HFFc6 (cell line): ENCODE results near the gene NDUFAF8. TPM values are rescaled to one million over a fixed set of nuclear protein-coding genes. Genes with fewer than 3 reads are reported as not detected.

Experiments
- DNase-seq: peaks from one replicate; pipeline ENCODE4 v3.0.0-alpha.2; 2018
- H3K27ac Mint-ChIP-seq: 2 replicates; pipeline ENCODE4 v1.8.0; 2020; ENCODE audit warnings: mild to moderate bottlenecking, mixed read lengths
- H3K27me3 Mint-ChIP-seq: 2 replicates; pipeline ENCODE4 v1.8.0; 2021; ENCODE audit warnings: mild to moderate bottlenecking, moderate library complexity, mixed read lengths; ENCODE audit not compliant: insufficient read depth
- H3K36me3 Mint-ChIP-seq: 2 replicates; pipeline ENCODE4 v1.8.0; 2021; ENCODE audit warnings: low read depth, mixed read lengths
- H3K4me1 Mint-ChIP-seq: 2 replicates; pipeline ENCODE4 v1.8.0; 2020; ENCODE audit warnings: low read depth, mixed read lengths
- H3K4me3 Mint-ChIP-seq: 2 replicates; pipeline ENCODE4 v1.8.0; 2020; ENCODE audit warnings: mild to moderate bottlenecking, moderate library complexity, mixed read lengths
- H3K9me3 Mint-ChIP-seq: 2 replicates; pipeline ENCODE4 v1.8.0; 2020; ENCODE audit warnings: mild to moderate bottlenecking, mixed read lengths
- total RNA-seq, 6 experiments: library from RNA; stranded (reverse); fragmentation: NEBNext Ultra II Directional; extraction: Animal tissue kit (Norgen Biotek cat#: 25700); gene quantifications; 2 replicates in 1 of 6; 3 replicates in 5 of 6; pipeline ENCODE4 v1.2.3, GENCODE V29; 2021
- TF ChIP-seq, protein P1 (sequence below): fragments of 200-600 bp; sonication (generic); IDR thresholded peaks from 2 replicates; pipeline ENCODE4 v1.5.0; 2021; ENCODE audit warnings: antibody characterized with exemption, mild to moderate bottlenecking

NDUFAF8 gene
- total RNA-seq, 6 experiments from 2014 or later: 67.0 to 103 (median 87.9) TPM

DNA sequence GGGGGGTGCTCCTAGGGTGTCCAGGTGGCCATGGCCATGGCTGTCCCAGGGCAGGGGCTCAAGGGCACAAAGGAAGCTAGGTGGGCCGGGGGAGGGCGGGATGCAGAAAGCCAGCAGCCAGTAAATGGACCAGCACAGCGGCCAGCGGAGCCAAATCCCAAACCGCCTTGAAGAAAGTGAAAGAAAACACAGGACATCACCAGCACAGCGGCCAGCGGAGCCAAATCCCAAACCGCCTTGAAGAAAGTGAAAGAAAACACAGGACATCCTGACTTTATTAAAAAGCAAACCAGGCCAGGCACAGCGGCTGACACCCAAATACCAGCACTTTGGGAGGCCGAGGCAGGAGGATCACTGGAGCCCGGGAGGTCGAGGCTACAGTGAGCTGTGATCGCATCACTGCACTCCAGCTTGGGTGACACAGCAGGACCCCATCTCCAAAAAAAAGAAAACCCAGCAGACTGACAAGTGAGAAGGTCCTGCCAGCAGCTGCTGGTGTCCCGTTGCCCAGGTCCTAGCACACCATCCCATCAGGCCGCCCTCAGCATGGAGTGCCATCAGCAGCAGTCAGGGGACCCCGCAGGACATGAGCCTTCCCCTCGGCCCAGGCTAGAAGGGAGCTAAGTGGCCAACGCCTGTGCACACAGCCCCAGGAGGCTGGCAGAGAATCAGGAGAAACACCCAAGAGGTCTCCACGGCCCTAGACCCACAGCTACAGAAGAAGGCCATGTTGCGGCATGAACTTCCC is 39.0 kb downstream of the NDUFAF8 start:
- H3K27ac Mint-ChIP-seq: no peak overlapping the region
- TF ChIP-seq, protein P1, sequence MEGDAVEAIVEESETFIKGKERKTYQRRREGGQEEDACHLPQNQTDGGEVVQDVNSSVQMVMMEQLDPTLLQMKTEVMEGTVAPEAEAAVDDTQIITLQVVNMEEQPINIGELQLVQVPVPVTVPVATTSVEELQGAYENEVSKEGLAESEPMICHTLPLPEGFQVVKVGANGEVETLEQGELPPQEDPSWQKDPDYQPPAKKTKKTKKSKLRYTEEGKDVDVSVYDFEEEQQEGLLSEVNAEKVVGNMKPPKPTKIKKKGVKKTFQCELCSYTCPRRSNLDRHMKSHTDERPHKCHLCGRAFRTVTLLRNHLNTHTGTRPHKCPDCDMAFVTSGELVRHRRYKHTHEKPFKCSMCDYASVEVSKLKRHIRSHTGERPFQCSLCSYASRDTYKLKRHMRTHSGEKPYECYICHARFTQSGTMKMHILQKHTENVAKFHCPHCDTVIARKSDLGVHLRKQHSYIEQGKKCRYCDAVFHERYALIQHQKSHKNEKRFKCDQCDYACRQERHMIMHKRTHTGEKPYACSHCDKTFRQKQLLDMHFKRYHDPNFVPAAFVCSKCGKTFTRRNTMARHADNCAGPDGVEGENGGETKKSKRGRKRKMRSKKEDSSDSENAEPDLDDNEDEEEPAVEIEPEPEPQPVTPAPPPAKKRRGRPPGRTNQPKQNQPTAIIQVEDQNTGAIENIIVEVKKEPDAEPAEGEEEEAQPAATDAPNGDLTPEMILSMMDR: no peak
- no peaks in the 10 kb centered on the region for H3K9me3 Mint-ChIP-seq
- H3K27me3 Mint-ChIP-seq: no peaks in the 10 kb centered on the region; the same call in 1 of the 2 replicates
- no peak overlapping the region for H3K4me3 Mint-ChIP-seq
- DNase-seq: no peak
- H3K4me1 Mint-ChIP-seq: no peaks in the 10 kb centered on the region
- H3K36me3 Mint-ChIP-seq: peaks cover 9% of the 10 kb centered on the region; the same call in 1 of the 2 replicates

DNA sequence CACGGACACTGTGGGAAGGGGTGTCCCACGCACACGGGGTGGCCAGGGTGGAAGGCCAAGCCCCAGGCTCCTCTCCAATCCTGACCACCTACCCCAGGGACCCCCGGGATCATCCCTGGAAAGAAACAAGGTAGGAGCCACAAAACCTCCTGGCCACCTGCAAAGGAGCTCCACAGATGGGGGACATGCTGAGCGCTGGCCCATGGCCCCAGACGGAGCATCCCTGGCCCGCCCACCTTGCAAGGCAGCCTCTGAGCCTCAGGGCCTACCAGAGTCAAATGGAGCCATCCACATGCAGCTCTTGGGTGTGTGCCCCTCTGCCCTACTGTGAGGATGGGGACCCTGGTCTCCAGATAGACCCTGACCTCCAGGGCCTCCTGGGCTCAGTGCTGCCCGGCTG is 39.7 kb downstream of the NDUFAF8 start:
- no peak overlapping the region for H3K4me3 Mint-ChIP-seq
- H3K9me3 Mint-ChIP-seq: no peaks in the 10 kb centered on the region
- no peaks in the 10 kb centered on the region for H3K27me3 Mint-ChIP-seq
- peaks cover 9% of the 10 kb centered on the region; the same call in 1 of the 2 replicates for H3K36me3 Mint-ChIP-seq
- no peak overlapping the region for H3K27ac Mint-ChIP-seq
- DNase-seq: no peak
- TF ChIP-seq, protein P1: no peak
- H3K4me1 Mint-ChIP-seq: no peaks in the 10 kb centered on the region

DNA sequence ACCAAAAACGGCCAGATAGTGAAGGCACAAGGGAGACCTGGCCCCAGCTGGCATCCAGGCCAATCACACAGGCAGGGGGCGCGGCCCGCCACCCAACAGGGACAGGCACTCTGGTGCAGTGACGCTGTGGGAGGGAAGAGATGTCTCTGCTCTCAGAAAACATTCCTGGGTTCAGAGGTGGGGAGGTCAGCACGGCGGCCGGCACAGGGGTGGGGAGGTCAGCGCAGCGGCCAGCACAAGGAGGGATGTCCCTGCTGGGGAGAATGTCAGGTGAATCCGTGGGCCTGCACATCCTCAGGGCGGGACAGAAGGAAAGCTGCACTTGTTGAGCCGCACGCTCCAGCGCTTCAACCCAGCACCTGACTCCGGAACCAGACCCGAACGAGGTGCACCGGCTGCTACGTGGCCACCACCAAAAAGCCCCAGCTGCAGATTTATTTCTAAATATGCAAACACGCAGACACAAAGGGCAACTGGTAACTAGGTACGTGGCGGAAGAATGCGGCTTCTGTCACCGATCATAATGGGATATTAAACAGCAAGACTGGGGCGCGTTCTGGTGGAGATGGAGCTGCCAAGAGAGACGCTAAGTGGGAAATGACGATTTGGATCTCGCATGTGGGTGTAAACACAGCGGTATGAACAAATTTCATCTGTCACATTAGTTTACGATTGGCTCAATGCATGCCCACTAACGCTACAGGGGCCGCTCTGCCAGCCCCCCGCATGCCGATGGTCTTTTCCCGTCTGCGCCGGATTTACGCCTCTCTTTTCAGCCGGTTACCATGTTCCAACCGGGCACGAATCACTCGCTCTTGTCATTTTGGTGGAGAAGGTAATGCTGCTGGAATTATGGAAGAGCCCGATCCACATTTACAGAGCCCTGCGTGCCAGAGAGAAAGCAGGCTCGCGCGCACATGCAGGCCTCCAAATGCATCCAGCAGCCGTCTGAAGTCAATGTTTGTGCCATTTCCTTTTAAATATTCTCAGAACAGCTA is 40.5 kb downstream of the NDUFAF8 start:
- TF ChIP-seq, protein P1: no peak
- Mint-ChIP-seq H3K4me1 (no peaks in the 10 kb centered on the region), H3K4me3 (no peak overlapping the region), H3K27ac (no peak overlapping the region), H3K9me3 (no peaks in the 10 kb centered on the region), H3K36me3 (peaks cover 9% of the 10 kb centered on the region; the same call in 1 of the 2 replicates), H3K27me3 (no peaks in the 10 kb centered on the region)
- DNase-seq: no peak

DNA sequence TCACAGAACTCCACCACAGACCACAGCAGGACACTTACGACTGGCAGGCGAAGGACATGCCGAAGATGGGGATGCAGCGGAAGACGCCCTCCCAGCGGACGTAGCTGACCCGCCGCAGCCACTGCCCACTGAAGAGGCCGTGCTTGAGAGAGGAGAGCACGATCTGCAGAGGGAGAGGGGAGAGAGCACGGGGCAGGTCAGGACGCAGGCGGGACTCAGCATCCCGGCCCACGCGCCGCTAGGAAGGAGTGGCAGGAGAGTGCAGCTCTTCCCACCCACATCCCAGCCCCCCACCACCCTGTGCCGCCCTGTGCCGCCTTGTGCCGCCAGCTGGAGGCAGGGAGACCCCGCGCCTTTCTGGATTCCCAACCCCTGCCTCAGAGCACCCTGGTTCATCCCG is 41.5 kb downstream of the NDUFAF8 start:
- DNase-seq: no peak
- Mint-ChIP-seq H3K27ac (no peak overlapping the region), H3K4me3 (no peak overlapping the region), H3K27me3 (no peaks in the 10 kb centered on the region), H3K4me1 (peaks cover 7% of the 10 kb centered on the region), H3K9me3 (no peaks in the 10 kb centered on the region), H3K36me3 (peaks cover 9% of the 10 kb centered on the region; the same call in 1 of the 2 replicates)
- TF ChIP-seq, protein P1: no peak

DNA sequence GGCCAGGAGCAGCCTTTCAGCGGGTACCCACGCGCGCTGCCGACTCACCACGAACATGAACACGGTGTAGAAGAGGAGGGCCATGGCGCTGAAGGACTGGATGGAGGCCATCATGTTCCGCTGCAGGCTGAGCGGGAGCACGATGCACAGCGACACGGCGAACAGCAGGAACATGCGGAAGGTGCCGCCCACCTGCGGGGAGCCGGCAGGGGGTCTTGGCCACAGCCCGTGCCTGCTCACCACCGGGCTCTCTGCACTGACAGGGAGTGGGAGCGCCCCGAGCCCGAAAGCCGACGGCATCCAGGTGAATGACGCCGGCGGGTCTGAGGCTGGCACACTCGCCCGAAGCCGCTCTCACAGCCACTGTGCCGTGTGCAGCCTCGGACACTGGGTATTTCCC is 43.0 kb downstream of the NDUFAF8 start:
- Mint-ChIP-seq H3K27me3 (no peaks in the 10 kb centered on the region), H3K4me1 (peaks cover 7% of the 10 kb centered on the region), H3K36me3 (peaks cover 9% of the 10 kb centered on the region), H3K27ac (no peak overlapping the region), H3K4me3 (no peak overlapping the region), H3K9me3 (no peaks in the 10 kb centered on the region)
- TF ChIP-seq, protein P1: no peak
- no peak for DNase-seq
